CD4-positive, alpha-beta T cell (primary cell): ENCODE results near the gene STEAP2. TPM values are rescaled to one million over a fixed set of nuclear protein-coding genes. Genes with fewer than 3 reads are reported as not detected.

Source experiments
- ATAC-seq: fragments of 200-7000 bp; cut with Tn5 transposase; one replicate; pipeline ENCODE4 v1.10.0; 2022; ENCODE audit warnings: mild to moderate bottlenecking; ENCODE audit not compliant: poor library complexity
- CTCF ChIA-PET: fragments of 350-600 bp; sonication (Branson Sonifier 250); formaldehyde crosslinking; loops from one replicate; lab custom pipeline; 2021; ENCODE audit warnings: antibody characterized with exemption, inconsistent platforms; lab: Charles Lee
- POLR2A ChIA-PET: fragments of 350-600 bp; sonication (Branson Sonifier 250); formaldehyde crosslinking; loops from one replicate; lab custom pipeline; 2021; ENCODE audit warnings: antibody characterized with exemption, inconsistent platforms; lab: Charles Lee
- DNase-seq, 14 experiments: peaks; one replicate each; pipeline ENCODE4 v3.0.0-alpha.2; 2013 to 2020; ENCODE audit warnings: mixed read lengths in 2 of 14
- H3K27ac ChIP-seq, 2 donors: one replicate each; pipeline versions ENCODE4 v1.5.1 to v1.7.0; 2013; ENCODE audit warnings: low read length in 2 of 2, low read depth in 1 of 2, mild to moderate bottlenecking in 1 of 2
- H3K27me3 ChIP-seq, 2 experiments: 1 replicate in 1 of 2; 2 replicates in 1 of 2; pipeline versions ENCODE4 v1.6.1 to v1.7.0; 2013; ENCODE audit warnings: low read length in 2 of 2, control low read depth in 1 of 2, mild to moderate bottlenecking in 1 of 2, moderate library complexity in 1 of 2; ENCODE audit not compliant: insufficient read depth in 2 of 2, control insufficient read depth in 1 of 2
- H3K36me3 ChIP-seq: one replicate; pipeline ENCODE4 v1.6.1; 2013; ENCODE audit warnings: low read length, control low read depth; ENCODE audit not compliant: insufficient read depth
- H3K4me1 ChIP-seq: one replicate; pipeline ENCODE4 v1.6.1; 2013; ENCODE audit warnings: low read length, control low read depth; ENCODE audit not compliant: insufficient read depth
- H3K4me3 ChIP-seq: one replicate; pipeline ENCODE4 v1.5.1; 2013; ENCODE audit warnings: mild to moderate bottlenecking, low read length, moderate library complexity
- H3K9me3 ChIP-seq, 2 experiments: 1 replicate in 1 of 2; 2 replicates in 1 of 2; pipeline versions ENCODE4 v1.6.1 to v1.7.0; 2013; ENCODE audit warnings: low read length in 2 of 2, mild to moderate bottlenecking in 2 of 2, control low read depth in 1 of 2, moderate library complexity in 1 of 2; ENCODE audit not compliant: control insufficient read depth in 1 of 2, insufficient read depth in 1 of 2
- H3K27ac Mint-ChIP-seq: one replicate; pipeline ENCODE4 v1.8.0; 2020; ENCODE audit warnings: mixed read lengths
- H3K27me3 Mint-ChIP-seq: one replicate; pipeline ENCODE4 v1.8.0; 2021; ENCODE audit warnings: mixed read lengths
- H3K36me3 Mint-ChIP-seq: one replicate; pipeline ENCODE4 v1.8.0; 2021; ENCODE audit warnings: low read depth, mixed read lengths
- H3K4me1 Mint-ChIP-seq: one replicate; pipeline ENCODE4 v1.8.0; 2021; ENCODE audit warnings: low read depth, mixed read lengths
- H3K4me3 Mint-ChIP-seq: one replicate; pipeline ENCODE4 v1.8.0; 2020; ENCODE audit warnings: mild to moderate bottlenecking, mixed read lengths
- H3K9me3 Mint-ChIP-seq: one replicate; pipeline ENCODE4 v1.8.0; 2020; ENCODE audit warnings: mixed read lengths
- intact Hi-C, 2 experiments: fragments of 100-400 bp; cut with DNase I in 1 of 2; cut with micrococcal nuclease in 1 of 2; formaldehyde crosslinking; loops; one replicate each; pipeline versions ENCODE4 v1.15.1 to v1.9.0; 2023 to 2025; cut with DNase I, micrococcal nuclease
- total RNA-seq, 174 experiments: library from RNA in 2 of 174; stranded (reverse) in 2 of 174; gene quantifications; one replicate each; pipeline ENCODE4 v1.2.3 and lab custom pipeline; 2021 to 2026
- TF ChIP-seq, protein P1 (sequence below): fragments of 200-600 bp; IDR thresholded peaks from one replicate; pipeline ENCODE4 v1.8.0; 2022; ENCODE audit warnings: antibody characterized with exemption, mild to moderate bottlenecking

STEAP2 gene
- total RNA-seq, 2 experiments from 2014 or later = not detected

- Mint-ChIP-seq H3K27me3 (peaks cover 19% of the 10 kb centered on the region), H3K9me3 (no peaks in the 10 kb centered on the region), H3K4me3 (no peak overlapping the region), H3K4me1 (peaks cover 5% of the 10 kb centered on the region), H3K27ac (no peak overlapping the region), H3K36me3 (no peaks in the 10 kb centered on the region)
- ATAC-seq (no peak), DNase-seq (no peak)
- no peak overlapping the region for H3K27ac ChIP-seq
- ChIA-PET CTCF (no interaction called here), POLR2A (no interaction called here)
- no peaks in the 10 kb centered on the region for H3K9me3 ChIP-seq
- no peak overlapping the region for H3K4me3 ChIP-seq
- TF ChIP-seq, protein P1, sequence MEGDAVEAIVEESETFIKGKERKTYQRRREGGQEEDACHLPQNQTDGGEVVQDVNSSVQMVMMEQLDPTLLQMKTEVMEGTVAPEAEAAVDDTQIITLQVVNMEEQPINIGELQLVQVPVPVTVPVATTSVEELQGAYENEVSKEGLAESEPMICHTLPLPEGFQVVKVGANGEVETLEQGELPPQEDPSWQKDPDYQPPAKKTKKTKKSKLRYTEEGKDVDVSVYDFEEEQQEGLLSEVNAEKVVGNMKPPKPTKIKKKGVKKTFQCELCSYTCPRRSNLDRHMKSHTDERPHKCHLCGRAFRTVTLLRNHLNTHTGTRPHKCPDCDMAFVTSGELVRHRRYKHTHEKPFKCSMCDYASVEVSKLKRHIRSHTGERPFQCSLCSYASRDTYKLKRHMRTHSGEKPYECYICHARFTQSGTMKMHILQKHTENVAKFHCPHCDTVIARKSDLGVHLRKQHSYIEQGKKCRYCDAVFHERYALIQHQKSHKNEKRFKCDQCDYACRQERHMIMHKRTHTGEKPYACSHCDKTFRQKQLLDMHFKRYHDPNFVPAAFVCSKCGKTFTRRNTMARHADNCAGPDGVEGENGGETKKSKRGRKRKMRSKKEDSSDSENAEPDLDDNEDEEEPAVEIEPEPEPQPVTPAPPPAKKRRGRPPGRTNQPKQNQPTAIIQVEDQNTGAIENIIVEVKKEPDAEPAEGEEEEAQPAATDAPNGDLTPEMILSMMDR = no peak
- peaks cover 3% of the 10 kb centered on the region for H3K4me1 ChIP-seq
- H3K36me3 ChIP-seq = no peaks in the 10 kb centered on the region
- peaks cover 19 to 26% of the 10 kb centered on the region in 2 experiments for H3K27me3 ChIP-seq
- intact Hi-C loops = no loop called here
Observed at GRCh38 chr7:90207956-90208355, 3.6 kb upstream of the STEAP2 start.

DNA sequence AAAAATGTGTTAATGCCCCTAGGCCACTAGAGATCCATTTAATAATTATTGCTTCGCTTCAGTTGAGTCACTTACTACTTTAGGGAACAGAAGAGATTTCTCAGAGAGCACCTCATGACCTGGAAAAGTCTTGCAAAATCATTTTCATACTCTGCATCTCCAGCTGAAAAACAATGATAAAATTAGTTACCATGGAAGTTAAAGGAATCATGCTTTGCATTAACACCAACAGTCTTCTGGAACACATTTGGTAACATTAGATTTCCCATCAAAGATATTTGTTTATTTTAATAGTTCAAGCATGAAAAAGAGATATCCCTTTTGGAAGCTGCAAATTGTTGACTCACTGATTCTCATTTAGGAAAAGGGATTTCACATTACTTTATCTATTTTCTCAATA is 1.8 kb upstream of the STEAP2 start:
- Histone ChIP-seq H3K36me3 (no peaks in the 10 kb centered on the region), H3K27ac (no peak overlapping the region), H3K27me3 (peaks cover 29 to 40% of the 10 kb centered on the region in 2 experiments), H3K4me3 (no peak overlapping the region), H3K9me3 (no peaks in the 10 kb centered on the region), H3K4me1 (peaks cover 3% of the 10 kb centered on the region)
- no peak for DNase-seq
- TF ChIP-seq, protein P1 = no peak
- no peaks in the 10 kb centered on the region for H3K9me3 Mint-ChIP-seq
- intact Hi-C loops = no loop called here
- ChIA-PET CTCF (no interaction called here), POLR2A (no interaction called here)
- peaks cover 19% of the 10 kb centered on the region for H3K27me3 Mint-ChIP-seq
- H3K27ac Mint-ChIP-seq = no peak overlapping the region
- no peak for ATAC-seq
- H3K36me3 Mint-ChIP-seq = no peaks in the 10 kb centered on the region
- H3K4me1 Mint-ChIP-seq = peaks cover 5% of the 10 kb centered on the region
- no peak overlapping the region for H3K4me3 Mint-ChIP-seq

GRCh38 chr7:90210475-90210874 is 1.1 kb upstream of the STEAP2 start:
- no peak for ATAC-seq
- Mint-ChIP-seq H3K9me3 (no peaks in the 10 kb centered on the region), H3K27me3 (peaks cover 19% of the 10 kb centered on the region), H3K4me3 (no peak overlapping the region), H3K27ac (no peak overlapping the region), H3K36me3 (no peaks in the 10 kb centered on the region), H3K4me1 (peaks cover 5% of the 10 kb centered on the region)
- intact Hi-C loops = no loop called here
- peaks cover 31 to 42% of the 10 kb centered on the region in 2 experiments for H3K27me3 ChIP-seq
- ChIA-PET CTCF (no interaction called here), POLR2A (no interaction called here)
- TF ChIP-seq, protein P1 = no peak
- no peaks in the 10 kb centered on the region for H3K36me3 ChIP-seq
- H3K4me1 ChIP-seq = peaks cover 3% of the 10 kb centered on the region
- H3K4me3 ChIP-seq = no peak overlapping the region
- H3K27ac ChIP-seq = no peak overlapping the region
- no peaks in the 10 kb centered on the region for H3K9me3 ChIP-seq
- no peak for DNase-seq
